IMR-90 (cell line): Measurements from ENCODE around the gene STX1B. TPM values are rescaled to one million over a fixed set of nuclear protein-coding genes. Genes with fewer than 3 reads are reported as not detected.

Experiments used
- ATAC-seq: fragments of 200-7000 bp; cut with Tn5 transposase; 2 replicates; pipeline ENCODE4 v1.9.1; 2020; ENCODE audit warnings: low read depth, mild to moderate bottlenecking, moderate library complexity
- BruUV-seq: library from RNA; stranded (reverse); fragments of 400-500 nt; replicated peaks from 2 replicates; lab custom pipeline; 2021; lab: Mats Ljungman, UMichigan
- CTCF ChIA-PET: fragments of 300-600 bp; formaldehyde crosslinking; extraction: SDS; loops from one replicate; lab custom pipeline; 2021; ENCODE audit warnings: antibody characterized with exemption; lab: Yijun Ruan, JAX
- POLR2A ChIA-PET: fragments of 300-600 bp; sonication (Branson Sonifier 250); formaldehyde crosslinking; loops from one replicate; lab custom pipeline; 2022; ENCODE audit warnings: antibody characterized with exemption; ENCODE audit not compliant: unreplicated experiment; lab: Charles Lee
- DNase-seq: peaks from one replicate; pipeline ENCODE4 v3.0.0; 2013
- H2AFZ ChIP-seq: replicated peaks from 2 replicates; pipeline ENCODE3; 2013; ENCODE audit warnings: low read length, mild to moderate bottlenecking; ENCODE audit not compliant: poor library complexity
- H2AK5ac ChIP-seq: 2 replicates; pipeline ENCODE4 v1.6.1; 2013; ENCODE audit warnings: low read depth, low read length, inconsistent platforms
- H2AK9ac ChIP-seq: replicated peaks from 2 replicates; pipeline ENCODE3; 2013; ENCODE audit warnings: mild to moderate bottlenecking, low read depth, low read length, moderate library complexity; ENCODE audit not compliant: poor library complexity
- H2BK120ac ChIP-seq: 2 replicates; pipeline ENCODE4 v1.6.1; 2013; ENCODE audit warnings: low read depth, low read length, inconsistent platforms
- H2BK15ac ChIP-seq: 3 replicates; pipeline ENCODE4 v1.6.1; 2013; ENCODE audit warnings: low read depth, low read length, inconsistent platforms
- H2BK20ac ChIP-seq: 2 replicates; pipeline ENCODE4 v1.6.1; 2013; ENCODE audit warnings: low read depth, mild to moderate bottlenecking, inconsistent platforms, low read length, moderate library complexity
- H2BK5ac ChIP-seq: 2 replicates; pipeline ENCODE4 v1.6.1; 2013; ENCODE audit warnings: mild to moderate bottlenecking, low read depth, low read length, inconsistent platforms; ENCODE audit not compliant: poor library complexity, severe bottlenecking
- H3K14ac ChIP-seq: replicated peaks from 2 replicates; pipeline ENCODE4 v1.6.1; 2013; ENCODE audit warnings: low read depth, low read length, inconsistent platforms
- H3K18ac ChIP-seq: 2 replicates; pipeline ENCODE4 v1.6.1; 2013; ENCODE audit warnings: low read depth, low read length, control low read depth
- H3K23ac ChIP-seq: 2 replicates; pipeline ENCODE4 v1.6.1; 2013; ENCODE audit warnings: low read depth, low read length, inconsistent platforms
- H3K27ac ChIP-seq: 2 replicates; pipeline ENCODE4 v1.5.1; 2013; ENCODE audit warnings: mild to moderate bottlenecking, control low read depth, low read length; ENCODE audit not compliant: insufficient read depth
- H3K27me3 ChIP-seq: 2 replicates; pipeline ENCODE4 v1.6.1; 2013; ENCODE audit warnings: low read length; ENCODE audit not compliant: control insufficient read depth, insufficient read depth
- H3K36me3 ChIP-seq: 2 replicates; pipeline ENCODE4 v1.6.1; 2013; ENCODE audit warnings: low read length, mixed read lengths; ENCODE audit not compliant: control insufficient read depth, insufficient read depth
- H3K4ac ChIP-seq: 2 replicates; pipeline ENCODE4 v1.6.1; 2013; ENCODE audit warnings: low read depth, low read length, inconsistent platforms
- H3K4me1 ChIP-seq: 2 replicates; pipeline ENCODE4 v1.6.1; 2013; ENCODE audit warnings: low read length, mixed read lengths; ENCODE audit not compliant: control insufficient read depth, insufficient read depth
- H3K4me2 ChIP-seq: 2 replicates; pipeline ENCODE4 v1.6.1; 2013; ENCODE audit warnings: low read depth, mild to moderate bottlenecking, control low read depth, low read length, moderate library complexity
- H3K4me3 ChIP-seq: 2 replicates; pipeline ENCODE4 v1.5.1; 2013; ENCODE audit warnings: low read depth, mild to moderate bottlenecking, control low read depth, low read length, moderate library complexity; ENCODE audit not compliant: insufficient read depth
- H3K56ac ChIP-seq: 2 replicates; pipeline ENCODE4 v1.6.1; 2013; ENCODE audit warnings: low read length, inconsistent platforms; ENCODE audit not compliant: insufficient read depth; ENCODE audit errors: extremely low read depth
- H3K79me1 ChIP-seq, 2 experiments: 2 replicates each; pipeline ENCODE4 v1.6.1; 2013; ENCODE audit warnings: low read length in 2 of 2, inconsistent platforms in 1 of 2, low read depth in 1 of 2
- H3K9ac ChIP-seq: 2 replicates; pipeline ENCODE4 v1.6.1; 2013; ENCODE audit warnings: low read depth, low read length, control low read depth
- H3K9me1 ChIP-seq: 2 replicates; pipeline ENCODE4 v1.6.1; 2013; ENCODE audit warnings: low read length, inconsistent platforms; ENCODE audit not compliant: insufficient read depth
- H3K9me3 ChIP-seq: 2 replicates; pipeline ENCODE4 v1.6.1; 2013; ENCODE audit warnings: low read length; ENCODE audit not compliant: control insufficient read depth, insufficient read depth
- H4K20me1 ChIP-seq: 2 replicates; pipeline ENCODE4 v1.6.1; 2013; ENCODE audit warnings: low read length, inconsistent platforms; ENCODE audit not compliant: insufficient read depth
- H4K5ac ChIP-seq: 2 replicates; pipeline ENCODE4 v1.6.1; 2013; ENCODE audit warnings: mild to moderate bottlenecking, low read depth, low read length, control low read depth
- H4K8ac ChIP-seq, 2 experiments: 2 replicates each; pipeline ENCODE4 v1.6.1; 2013; ENCODE audit warnings: low read depth in 2 of 2, low read length in 2 of 2, control low read depth in 1 of 2, inconsistent platforms in 1 of 2
- H4K91ac ChIP-seq: 2 replicates; pipeline ENCODE4 v1.6.1; 2013; ENCODE audit warnings: low read depth, low read length, inconsistent platforms; ENCODE audit not compliant: insufficient read depth
- BHLHE40 ChIP-seq: fragments of 150-350 bp; IDR thresholded peaks from 2 replicates; pipeline ENCODE4 v1.6.1; 2016; ENCODE audit warnings: mild to moderate bottlenecking, low read depth, low read length
- CEBPB ChIP-seq: IDR thresholded peaks from 2 replicates; pipeline ENCODE4 v1.6.1; 2012; ENCODE audit warnings: low read depth, low read length, improper control_type of control experiment
- CHD1 ChIP-seq: IDR thresholded peaks from 2 replicates; pipeline ENCODE4 v1.6.1; 2012; ENCODE audit warnings: low read depth, low read length, improper control_type of control experiment
- ELK1 ChIP-seq: fragments of 150-350 bp; IDR thresholded peaks from 2 replicates; pipeline ENCODE4 v1.6.1; 2016; ENCODE audit warnings: low read depth, mild to moderate bottlenecking, low read length, moderate library complexity, borderline replicate concordance
- FOS ChIP-seq: fragments of 150-350 bp; IDR thresholded peaks from 2 replicates; pipeline ENCODE4 v1.6.1; 2016; ENCODE audit warnings: low read depth, low read length
- MAFK ChIP-seq: IDR thresholded peaks from 2 replicates; pipeline ENCODE4 v1.6.1; 2012; ENCODE audit warnings: low read depth, low read length, improper control_type of control experiment
- MAZ ChIP-seq: IDR thresholded peaks from 2 replicates; pipeline ENCODE4 v1.6.1; 2012; ENCODE audit warnings: low read depth, mild to moderate bottlenecking, low read length, improper control_type of control experiment, moderate library complexity, borderline replicate concordance
- MXI1 ChIP-seq: IDR thresholded peaks from 2 replicates; pipeline ENCODE4 v1.6.1; 2012; ENCODE audit warnings: low read depth, mild to moderate bottlenecking, low read length, moderate library complexity, borderline replicate concordance
- POLR2A ChIP-seq: IDR thresholded peaks from 2 replicates; pipeline ENCODE4 v1.6.1; 2012; ENCODE audit warnings: mild to moderate bottlenecking, low read depth, low read length
- RAD21 ChIP-seq: IDR thresholded peaks from 2 replicates; pipeline ENCODE4 v1.6.1; 2012; ENCODE audit warnings: low read length, improper control_type of control experiment
- RCOR1 ChIP-seq: IDR thresholded peaks from 2 replicates; pipeline ENCODE4 v1.6.1; 2012; ENCODE audit warnings: mild to moderate bottlenecking, low read length, improper control_type of control experiment; ENCODE audit not compliant: insufficient replicate concordance
- SMC3 ChIP-seq: fragments of 150-350 bp; IDR thresholded peaks from 2 replicates; pipeline ENCODE4 v1.6.1; 2016; ENCODE audit warnings: low read depth, mild to moderate bottlenecking, antibody characterized with exemption, low read length, moderate library complexity
- WGBS, 2 experiments: methylation state at CpG; one replicate each; pipeline versions ENCODE4 v1.1.5 to v1.1.7; 2013; ENCODE audit warnings: missing lambda C conversion rate in 2 of 2; ENCODE audit not compliant: insufficient read length in 1 of 2; ENCODE audit errors: extremely low coverage in 2 of 2; 5-methylcytosine and 5-hydroxymethylcytosine counted together
- dilution Hi-C: fragments of 300-500 bp; cut with HindIII; formaldehyde crosslinking; loops from one replicate; pipeline ENCODE4 v1.14.3; 2018; ENCODE audit warnings: low sequenced_read_pairs; ENCODE audit not compliant: unreplicated experiment
- in situ Hi-C: fragments of 300-500 bp; cut with MboI; formaldehyde crosslinking; loops from 3 replicates; pipeline ENCODE4 v1.14.3; 2019; ENCODE audit warnings: low sequenced_read_pairs, inconsistent platforms, mixed read lengths
- intact Hi-C: fragments of 100-400 bp; cut with micrococcal nuclease; formaldehyde crosslinking; loops from 2 replicates; pipeline ENCODE4 v1.10.0; 2022
- polyA plus RNA-seq, 3 experiments: library from polyadenylated mRNA; depleted of rRNA; stranded (reverse); fragments of >200 nt; gene quantifications; 2 replicates each; pipeline ENCODE4 v1.2.3, GENCODE V29; 2012; ENCODE audit warnings: low replicate concordance in 1 of 3
- total RNA-seq: library from RNA; depleted of rRNA; stranded (reverse); fragments of >200 nt; gene quantifications from 2 replicates; pipeline ENCODE4 v1.2.3, GENCODE V29; 2012
- TF ChIP-seq, protein P1 (sequence below): conservative IDR thresholded peaks from 2 replicates; pipeline ENCODE4 v1.5.1; 2012; ENCODE audit warnings: mild to moderate bottlenecking, low read depth, low read length, improper control_type of control experiment

STX1B gene
- total and polyA plus RNA-seq, 2 of the 4 experiments (the other 2 are of a cell fraction) = 3.9 to 14.9 TPM

DNA sequence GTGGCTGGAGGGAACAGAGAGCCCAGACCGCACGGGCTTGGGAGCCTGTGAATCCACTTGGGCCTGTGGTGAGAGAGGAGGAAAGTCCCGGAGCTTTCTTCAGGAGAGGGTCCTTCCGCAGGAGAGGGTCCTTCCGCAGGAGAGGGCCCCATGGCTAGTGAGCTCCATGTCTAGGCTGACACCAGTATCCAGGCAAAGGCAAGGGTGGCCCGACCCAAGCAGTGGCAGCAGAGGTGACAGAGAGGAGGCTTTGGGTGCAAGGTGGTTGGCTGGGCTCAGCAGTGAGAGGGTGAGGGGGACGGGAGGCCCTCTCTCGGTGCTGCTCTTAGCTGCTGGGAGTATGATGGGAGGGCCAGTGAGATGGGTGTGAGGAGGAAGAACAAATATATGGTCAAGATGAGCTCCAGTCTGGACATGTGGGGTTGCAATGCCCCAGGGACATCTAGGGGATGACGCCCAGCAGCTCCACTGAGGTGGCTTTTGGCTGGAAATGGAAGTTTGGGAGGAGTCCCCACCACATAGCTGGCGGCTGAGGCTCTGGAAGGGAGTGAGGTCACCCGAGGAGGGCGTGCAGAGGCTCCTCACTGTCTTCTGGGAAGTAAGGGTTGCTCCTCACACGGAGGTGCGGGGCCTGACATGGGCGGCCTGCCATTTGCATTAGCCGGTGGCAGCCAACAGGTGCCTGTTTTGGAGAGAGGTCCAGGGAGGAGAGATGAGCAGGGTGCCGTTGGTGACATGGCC, 27.7 kb downstream of the STX1B start:
- H2BK20ac ChIP-seq = no peak overlapping the region
- no peak overlapping the region for H3K4me2 ChIP-seq
- H3K36me3 ChIP-seq = peaks cover 45% of the 10 kb centered on the region
- H3K9me3 ChIP-seq = no peaks in the 10 kb centered on the region
- no peaks in the 10 kb centered on the region for H4K20me1 ChIP-seq
- H3K18ac ChIP-seq = no peak overlapping the region
- peaks cover 8% of the 10 kb centered on the region for H3K4me1 ChIP-seq
- ChIA-PET CTCF (interaction anchor here (1.0 kb wide), 1 partner anchor 469 kb away, joined by 4 read pairs; no protein-coding TSS in a partner anchor), POLR2A (no interaction called here)
- WGBS, 2 experiments = 92% methylated on average over 5 of the region's 17 CpGs; no CpG with 5 or more reads in 1 of the 2 experiments
- no peak overlapping the region for H4K5ac ChIP-seq
- dilution Hi-C loops (no loop called here), in situ Hi-C loops (loop anchor here (10.0 to 25.0 kb wide), 3 partner anchors 102 to 882 kb away; partner anchors contain the start of gene PRSS53), intact Hi-C loops (no loop called here)
- H3K9me1 ChIP-seq = no peaks in the 10 kb centered on the region; the same call in none of the 2 replicates
- H2AK9ac ChIP-seq = no peak overlapping the region
- H2AFZ ChIP-seq = no peak overlapping the region
- H3K4ac ChIP-seq = no peak overlapping the region
- no peak overlapping the region for H3K9ac ChIP-seq
- H4K91ac ChIP-seq = no peak overlapping the region
- H3K14ac ChIP-seq = no peak overlapping the region
- no peak overlapping the region for H3K23ac ChIP-seq
- H3K79me1 ChIP-seq = peaks cover 0 to 16% of the 10 kb centered on the region in 2 experiments; a peak in 2 of 4 replicates
- no peak overlapping the region for H2BK15ac ChIP-seq
- ATAC-seq (no peak), DNase-seq (no peak)
- no peak overlapping the region for H2BK120ac ChIP-seq
- TF ChIP-seq MXI1 (no peak), FOS (no peak), CEBPB (no peak), SMC3 (no peak), RCOR1 (no peak), ELK1 (no peak), POLR2A (no peak), RAD21 (no peak), BHLHE40 (no peak), CHD1 (no peak), MAFK (no peak), MAZ (no peak)
- TF ChIP-seq, protein P1, sequence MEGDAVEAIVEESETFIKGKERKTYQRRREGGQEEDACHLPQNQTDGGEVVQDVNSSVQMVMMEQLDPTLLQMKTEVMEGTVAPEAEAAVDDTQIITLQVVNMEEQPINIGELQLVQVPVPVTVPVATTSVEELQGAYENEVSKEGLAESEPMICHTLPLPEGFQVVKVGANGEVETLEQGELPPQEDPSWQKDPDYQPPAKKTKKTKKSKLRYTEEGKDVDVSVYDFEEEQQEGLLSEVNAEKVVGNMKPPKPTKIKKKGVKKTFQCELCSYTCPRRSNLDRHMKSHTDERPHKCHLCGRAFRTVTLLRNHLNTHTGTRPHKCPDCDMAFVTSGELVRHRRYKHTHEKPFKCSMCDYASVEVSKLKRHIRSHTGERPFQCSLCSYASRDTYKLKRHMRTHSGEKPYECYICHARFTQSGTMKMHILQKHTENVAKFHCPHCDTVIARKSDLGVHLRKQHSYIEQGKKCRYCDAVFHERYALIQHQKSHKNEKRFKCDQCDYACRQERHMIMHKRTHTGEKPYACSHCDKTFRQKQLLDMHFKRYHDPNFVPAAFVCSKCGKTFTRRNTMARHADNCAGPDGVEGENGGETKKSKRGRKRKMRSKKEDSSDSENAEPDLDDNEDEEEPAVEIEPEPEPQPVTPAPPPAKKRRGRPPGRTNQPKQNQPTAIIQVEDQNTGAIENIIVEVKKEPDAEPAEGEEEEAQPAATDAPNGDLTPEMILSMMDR = no peak
- no peaks in the 10 kb centered on the region for H3K27me3 ChIP-seq
- no peak overlapping the region for H3K27ac ChIP-seq
- H2BK5ac ChIP-seq = no peak overlapping the region
- no peak overlapping the region for H2AK5ac ChIP-seq
- no peak overlapping the region for H3K4me3 ChIP-seq
- no TSS peak for BruUV-seq
- no peak overlapping the region for H4K8ac ChIP-seq
- H3K56ac ChIP-seq = no peak overlapping the region
